ENCODE measurements around the gene CERK. TPM values are rescaled to one million over a fixed set of nuclear protein-coding genes. Genes with fewer than 3 reads are reported as not detected.

Gene CERK
- total RNA-seq, 4 donors from 2014 or later = 37.3 to 51.1 (median 48.0) TPM

DNA sequence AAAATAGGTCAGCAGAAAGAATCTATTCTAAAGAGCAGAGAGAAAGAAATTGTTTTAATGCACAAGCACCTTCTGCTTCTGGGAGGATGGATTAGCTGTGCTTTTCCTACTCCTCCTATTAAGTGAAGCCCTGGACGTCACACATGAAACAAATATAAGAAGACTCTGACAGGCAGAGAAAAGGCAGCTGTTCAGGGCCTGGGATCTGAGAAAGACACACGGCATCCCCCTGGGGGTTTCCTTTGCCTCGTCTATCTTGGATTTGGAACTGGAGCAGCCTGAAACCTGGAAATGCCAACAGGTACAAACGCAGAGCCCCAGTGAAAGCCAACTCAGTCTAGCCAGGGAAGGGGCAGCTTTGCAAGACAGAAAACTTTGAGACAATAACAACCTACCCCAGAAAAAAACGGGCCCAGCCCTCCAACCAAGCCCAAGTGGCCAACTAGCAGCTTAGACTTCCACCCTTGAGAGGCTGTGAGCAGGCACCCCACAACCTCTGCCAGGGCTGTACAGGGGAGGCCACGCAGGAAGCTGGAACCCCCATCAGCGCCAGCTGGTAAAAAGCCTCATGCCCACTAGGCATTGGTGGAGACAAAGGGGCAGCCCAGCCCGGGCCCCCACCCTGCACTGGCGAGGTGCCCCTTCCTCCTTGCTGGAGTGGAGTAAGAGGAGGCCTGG, 7.3 kb downstream of the CERK start:
- Histone ChIP-seq H3K9me3 (no peaks in the 10 kb centered on the region), H3K4me3 (no peak overlapping the region), H3K27me3 (no peaks in the 10 kb centered on the region), H3K36me3 (peaks cover 0 to 31% (median 11%) of the 10 kb centered on the region in 4 donors), H3K27ac (replicated peaks in 1 of 4) (peak overlapping the region; percentile 38 to 64 (median 58)), H3K4me1 (peaks cover 75 to 93% (median 79%) of the 10 kb centered on the region in 4 donors)
- no peak for DNase-seq (ENCODE audit: extremely low spot score)
- WGBS = 74% methylated on average over 7 of the region's 9 CpGs
- TF ChIP-seq, protein P1, sequence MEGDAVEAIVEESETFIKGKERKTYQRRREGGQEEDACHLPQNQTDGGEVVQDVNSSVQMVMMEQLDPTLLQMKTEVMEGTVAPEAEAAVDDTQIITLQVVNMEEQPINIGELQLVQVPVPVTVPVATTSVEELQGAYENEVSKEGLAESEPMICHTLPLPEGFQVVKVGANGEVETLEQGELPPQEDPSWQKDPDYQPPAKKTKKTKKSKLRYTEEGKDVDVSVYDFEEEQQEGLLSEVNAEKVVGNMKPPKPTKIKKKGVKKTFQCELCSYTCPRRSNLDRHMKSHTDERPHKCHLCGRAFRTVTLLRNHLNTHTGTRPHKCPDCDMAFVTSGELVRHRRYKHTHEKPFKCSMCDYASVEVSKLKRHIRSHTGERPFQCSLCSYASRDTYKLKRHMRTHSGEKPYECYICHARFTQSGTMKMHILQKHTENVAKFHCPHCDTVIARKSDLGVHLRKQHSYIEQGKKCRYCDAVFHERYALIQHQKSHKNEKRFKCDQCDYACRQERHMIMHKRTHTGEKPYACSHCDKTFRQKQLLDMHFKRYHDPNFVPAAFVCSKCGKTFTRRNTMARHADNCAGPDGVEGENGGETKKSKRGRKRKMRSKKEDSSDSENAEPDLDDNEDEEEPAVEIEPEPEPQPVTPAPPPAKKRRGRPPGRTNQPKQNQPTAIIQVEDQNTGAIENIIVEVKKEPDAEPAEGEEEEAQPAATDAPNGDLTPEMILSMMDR (IDR thresholded peaks at IDR 0.05) = no peak
- TF ChIP-seq POLR2A (IDR thresholded peaks at IDR 0.05; ENCODE audit: low read depth) = no peak
- peak; percentile 6 to 31 for TF ChIP-seq POLR2AphosphoS5 (IDR thresholded peaks at IDR 0.05)
- intact Hi-C loops (cut with DNase I) = no loop called here

DNA sequence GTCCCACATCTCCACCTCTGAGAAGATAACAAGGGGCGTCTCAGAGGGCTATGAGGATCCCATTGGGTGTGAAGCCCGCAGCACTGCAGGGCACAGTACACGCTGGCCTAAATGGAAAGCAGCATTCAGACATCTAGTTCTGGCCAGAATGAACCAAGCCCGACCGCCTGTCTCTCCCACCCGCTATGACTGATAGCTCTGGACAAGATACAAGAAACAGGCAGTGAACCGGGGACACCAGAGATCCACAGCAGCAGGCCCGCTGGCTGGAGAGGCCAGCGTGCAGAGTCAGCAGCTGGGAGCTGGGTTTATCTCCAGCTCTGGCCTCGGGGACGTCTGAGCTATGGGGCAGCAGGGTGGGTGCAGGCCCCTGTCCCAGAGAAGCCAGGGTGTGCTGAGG, 9.6 kb downstream of the CERK start:
- TF ChIP-seq, protein P1 (IDR thresholded peaks at IDR 0.05) = no peak
- TF ChIP-seq EP300 (IDR thresholded peaks at IDR 0.05) (no peak), POLR2AphosphoS5 (IDR thresholded peaks at IDR 0.05) (no peak), POLR2A (IDR thresholded peaks at IDR 0.05; ENCODE audit: low read depth) (no peak)
- H3K4me3 ChIP-seq = no peak overlapping the region
- WGBS = 85% methylated on average over 11 of the region's 11 CpGs
- no peaks in the 10 kb centered on the region for H3K9me3 ChIP-seq
- no peaks in the 10 kb centered on the region for H3K27me3 ChIP-seq
- peak overlapping the region in 3 of 4 donors; percentile 31 to 58 (median 35) for H3K27ac ChIP-seq (replicated peaks in 1 of 4)
- no peak for DNase-seq (ENCODE audit: extremely low spot score)
- H3K4me1 ChIP-seq = peaks cover 53 to 73% (median 62%) of the 10 kb centered on the region in 4 donors
- intact Hi-C loops (cut with DNase I) = no loop called here
- H3K36me3 ChIP-seq = peaks cover 0 to 48% (median 21%) of the 10 kb centered on the region in 4 donors

DNA sequence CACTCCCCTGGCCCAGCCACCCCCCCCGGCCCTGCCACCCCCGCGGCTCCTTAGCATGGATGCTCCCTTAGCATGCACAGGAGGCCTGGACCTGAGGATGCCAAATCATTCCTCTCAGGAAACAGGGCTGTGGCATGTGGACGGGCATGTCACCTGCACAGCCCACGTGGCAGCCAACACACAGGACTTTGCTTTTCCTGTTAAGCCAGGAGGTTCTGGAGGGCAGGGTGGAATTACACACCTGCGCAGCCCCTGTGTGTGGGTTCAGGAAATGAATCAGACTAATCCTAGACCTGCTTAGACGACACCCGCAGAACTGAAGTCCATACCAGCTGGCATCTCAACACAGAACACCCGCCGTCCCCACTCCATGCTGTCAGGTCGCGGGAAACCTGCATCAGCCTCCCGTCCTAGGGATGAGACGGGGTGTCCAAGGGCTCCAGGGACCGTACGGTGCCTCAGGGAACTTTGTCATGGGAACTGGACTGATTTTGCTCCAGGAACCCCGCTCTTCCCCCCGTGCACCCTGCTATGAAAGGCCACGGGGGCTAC, 10.2 kb downstream of the CERK start:
- Histone ChIP-seq H3K27me3 (no peaks in the 10 kb centered on the region), H3K27ac (replicated peaks in 1 of 4) (no peak overlapping the region), H3K9me3 (no peaks in the 10 kb centered on the region), H3K4me3 (no peak overlapping the region), H3K36me3 (peaks cover 0 to 48% (median 23%) of the 10 kb centered on the region in 4 donors), H3K4me1 (peaks cover 48 to 69% (median 59%) of the 10 kb centered on the region in 4 donors)
- intact Hi-C loops (cut with DNase I) = no loop called here
- TF ChIP-seq POLR2A (IDR thresholded peaks at IDR 0.05; ENCODE audit: low read depth) (no peak), POLR2AphosphoS5 (IDR thresholded peaks at IDR 0.05) (no peak), EP300 (IDR thresholded peaks at IDR 0.05) (no peak)
- TF ChIP-seq, protein P1 (IDR thresholded peaks at IDR 0.05) = no peak
- DNase-seq (ENCODE audit: extremely low spot score) = no peak
- 100% methylated on average over 3 of the region's 19 CpGs for WGBS

DNA sequence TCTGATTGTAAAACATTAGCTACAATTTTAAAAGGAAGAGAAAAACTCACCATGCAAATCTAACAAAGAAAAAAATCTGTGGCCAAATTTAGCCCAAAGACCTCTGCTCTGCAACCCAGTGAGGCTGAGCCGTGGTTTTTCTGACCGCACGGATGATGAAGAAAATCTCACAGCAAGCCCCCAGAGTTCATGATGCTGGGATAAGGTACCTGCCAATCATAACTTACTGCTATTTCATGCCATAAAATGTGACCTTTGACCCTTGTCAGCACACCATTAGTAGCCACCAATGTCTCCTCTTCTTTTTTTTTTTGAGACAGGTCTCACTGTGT, 11.1 kb downstream of the CERK start:
- 98% methylated on average over 3 of the region's 3 CpGs for WGBS
- no peak overlapping the region for H3K27ac ChIP-seq (replicated peaks in 1 of 4)
- TF ChIP-seq POLR2AphosphoS5 (IDR thresholded peaks at IDR 0.05) (no peak), POLR2A (IDR thresholded peaks at IDR 0.05; ENCODE audit: low read depth) (no peak), EP300 (IDR thresholded peaks at IDR 0.05) (no peak)
- TF ChIP-seq, protein P1 (IDR thresholded peaks at IDR 0.05) = no peak
- no peaks in the 10 kb centered on the region for H3K27me3 ChIP-seq
- no peak for DNase-seq (ENCODE audit: extremely low spot score)
- no peak overlapping the region for H3K4me3 ChIP-seq
- H3K4me1 ChIP-seq = peaks cover 41 to 64% (median 52%) of the 10 kb centered on the region in 4 donors
- intact Hi-C loops (cut with DNase I) = no loop called here
- peaks cover 0 to 48% (median 24%) of the 10 kb centered on the region in 4 donors for H3K36me3 ChIP-seq
- H3K9me3 ChIP-seq = no peaks in the 10 kb centered on the region

All from esophagus muscularis mucosa (tissue), 4 donors.